GM18873 (cell line): ENCODE measurements around the gene GPRC5C.

Experiments
- ATAC-seq: cut with Tn5 transposase; IDR thresholded peaks from one replicate; pipeline ENCODE4 v1.9.1; 2021; ENCODE audit warnings: mild to moderate bottlenecking, moderate library complexity, moderate number of reproducible peaks; ENCODE audit not compliant: unreplicated experiment, low FRiP score

Gene GPRC5C

GRCh38 chr17:74451557-74451956, 19.7 kb downstream of the GPRC5C start:
- ATAC-seq: no peak

- no peak for ATAC-seq
Observed at GRCh38 chr17:74452033-74452840, 20.3 kb downstream of the GPRC5C start.

- ATAC-seq: no peak
Observed at GRCh38 chr17:74452841-74453661, 21.2 kb downstream of the GPRC5C start.

- ATAC-seq: no peak
Observed at GRCh38 chr17:74453665-74454196, 21.8 kb downstream of the GPRC5C start.

- ATAC-seq: no peak
Observed at GRCh38 chr17:74454197-74455024, 22.5 kb downstream of the GPRC5C start.

- ATAC-seq: no peak
Observed at GRCh38 chr17:74455025-74455545, 23.2 kb downstream of the GPRC5C start.

- ATAC-seq: no peak
Observed at GRCh38 chr17:74455821-74456220, 23.9 kb downstream of the GPRC5C start.

GRCh38 chr17:74457146-74457819, 25.4 kb downstream of the GPRC5C start:
- ATAC-seq: no peak

- ATAC-seq: no peak
Observed at GRCh38 chr17:74457820-74458166, 25.9 kb downstream of the GPRC5C start.

- ATAC-seq: no peak
Observed at GRCh38 chr17:74458835-74459234, 26.9 kb downstream of the GPRC5C start.

GRCh38 chr17:74459622-74460021, 27.7 kb downstream of the GPRC5C start:
- no peak for ATAC-seq

GRCh38 chr17:74460241-74460640, 28.4 kb downstream of the GPRC5C start:
- ATAC-seq: no peak

GRCh38 chr17:74460996-74461395, 29.1 kb downstream of the GPRC5C start:
- no peak for ATAC-seq

GRCh38 chr17:74461611-74462010, 29.7 kb downstream of the GPRC5C start:
- ATAC-seq: no peak

- ATAC-seq: no peak
Observed at GRCh38 chr17:74464730-74465377, 33.0 kb downstream of the GPRC5C start.

- ATAC-seq: no peak
Observed at GRCh38 chr17:74465378-74466110, 33.7 kb downstream of the GPRC5C start.

GRCh38 chr17:74466111-74466827, 34.4 kb downstream of the GPRC5C start, which contains the start of gene CD300A:
CD300A (plus strand) TSS chr17:74466634; CDS start chr17:74466704, 70 bp downstream.
- no peak for ATAC-seq

- no peak for ATAC-seq
Observed at GRCh38 chr17:74466828-74467184, 34.9 kb downstream of the GPRC5C start.
